ENCODE results near the gene ZBTB8OS. TPM values are rescaled to one million over a fixed set of nuclear protein-coding genes. Genes with fewer than 3 reads are reported as not detected.

ZBTB8OS gene
- total and polyA plus RNA-seq, 4 donors, result 12.3 to 33.8 (median 16.7) TPM

DNA sequence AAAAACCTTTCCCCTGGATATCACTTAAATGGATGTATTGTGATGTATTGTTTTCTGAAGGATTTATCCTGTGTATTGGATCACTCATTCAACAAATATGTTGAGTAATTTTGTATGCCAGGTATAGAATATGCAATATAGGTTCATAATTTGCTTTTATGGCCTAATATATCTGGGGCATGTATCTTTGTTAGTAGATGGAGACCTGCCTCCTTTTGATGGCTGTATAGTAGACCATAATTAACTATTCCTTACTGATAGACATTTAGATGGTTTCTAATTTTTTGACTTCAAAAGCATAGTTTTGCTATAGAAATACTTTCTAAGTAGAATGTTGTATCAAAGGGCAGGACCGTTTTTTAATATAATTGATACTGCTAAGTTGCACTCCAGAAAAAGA is 9.2 kb upstream of the ZBTB8OS start:
- WGBS, result 97% methylated on average over 1 of the region's 1 CpG
- TF ChIP-seq GABPA (IDR thresholded peaks at IDR 0.05 in 1 of 2, conservative IDR thresholded peaks at IDR 0.05 in 1 of 2) (no peak), EGR1 (IDR thresholded peaks at IDR 0.05; ENCODE audit: low read depth in 2 of 2) (no peak), HNF4A (conservative IDR thresholded peaks at IDR 0.05) (no peak), FOXA2 (IDR thresholded peaks at IDR 0.05) (no peak), JUND (IDR thresholded peaks at IDR 0.05) (no peak), FOXA1 (IDR thresholded peaks at IDR 0.05) (no peak), HNF4G (IDR thresholded peaks at IDR 0.05) (no peak), RAD21 (IDR thresholded peaks at IDR 0.05) (no peak), SP1 (IDR thresholded peaks at IDR 0.05) (no peak), RXRA (IDR thresholded peaks at IDR 0.05) (no peak), YY1 (IDR thresholded peaks at IDR 0.05) (no peak)
- TF ChIP-seq, protein P1, sequence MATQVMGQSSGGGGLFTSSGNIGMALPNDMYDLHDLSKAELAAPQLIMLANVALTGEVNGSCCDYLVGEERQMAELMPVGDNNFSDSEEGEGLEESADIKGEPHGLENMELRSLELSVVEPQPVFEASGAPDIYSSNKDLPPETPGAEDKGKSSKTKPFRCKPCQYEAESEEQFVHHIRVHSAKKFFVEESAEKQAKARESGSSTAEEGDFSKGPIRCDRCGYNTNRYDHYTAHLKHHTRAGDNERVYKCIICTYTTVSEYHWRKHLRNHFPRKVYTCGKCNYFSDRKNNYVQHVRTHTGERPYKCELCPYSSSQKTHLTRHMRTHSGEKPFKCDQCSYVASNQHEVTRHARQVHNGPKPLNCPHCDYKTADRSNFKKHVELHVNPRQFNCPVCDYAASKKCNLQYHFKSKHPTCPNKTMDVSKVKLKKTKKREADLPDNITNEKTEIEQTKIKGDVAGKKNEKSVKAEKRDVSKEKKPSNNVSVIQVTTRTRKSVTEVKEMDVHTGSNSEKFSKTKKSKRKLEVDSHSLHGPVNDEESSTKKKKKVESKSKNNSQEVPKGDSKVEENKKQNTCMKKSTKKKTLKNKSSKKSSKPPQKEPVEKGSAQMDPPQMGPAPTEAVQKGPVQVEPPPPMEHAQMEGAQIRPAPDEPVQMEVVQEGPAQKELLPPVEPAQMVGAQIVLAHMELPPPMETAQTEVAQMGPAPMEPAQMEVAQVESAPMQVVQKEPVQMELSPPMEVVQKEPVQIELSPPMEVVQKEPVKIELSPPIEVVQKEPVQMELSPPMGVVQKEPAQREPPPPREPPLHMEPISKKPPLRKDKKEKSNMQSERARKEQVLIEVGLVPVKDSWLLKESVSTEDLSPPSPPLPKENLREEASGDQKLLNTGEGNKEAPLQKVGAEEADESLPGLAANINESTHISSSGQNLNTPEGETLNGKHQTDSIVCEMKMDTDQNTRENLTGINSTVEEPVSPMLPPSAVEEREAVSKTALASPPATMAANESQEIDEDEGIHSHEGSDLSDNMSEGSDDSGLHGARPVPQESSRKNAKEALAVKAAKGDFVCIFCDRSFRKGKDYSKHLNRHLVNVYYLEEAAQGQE (IDR thresholded peaks at IDR 0.05), result no peak
- TF ChIP-seq, protein P2, sequence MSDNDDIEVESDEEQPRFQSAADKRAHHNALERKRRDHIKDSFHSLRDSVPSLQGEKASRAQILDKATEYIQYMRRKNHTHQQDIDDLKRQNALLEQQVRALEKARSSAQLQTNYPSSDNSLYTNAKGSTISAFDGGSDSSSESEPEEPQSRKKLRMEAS (IDR thresholded peaks at IDR 0.05), result no peak
- TF ChIP-seq, protein P3, sequence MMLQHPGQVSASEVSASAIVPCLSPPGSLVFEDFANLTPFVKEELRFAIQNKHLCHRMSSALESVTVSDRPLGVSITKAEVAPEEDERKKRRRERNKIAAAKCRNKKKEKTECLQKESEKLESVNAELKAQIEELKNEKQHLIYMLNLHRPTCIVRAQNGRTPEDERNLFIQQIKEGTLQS (IDR thresholded peaks at IDR 0.05), result no peak
- TF ChIP-seq, protein P4, sequence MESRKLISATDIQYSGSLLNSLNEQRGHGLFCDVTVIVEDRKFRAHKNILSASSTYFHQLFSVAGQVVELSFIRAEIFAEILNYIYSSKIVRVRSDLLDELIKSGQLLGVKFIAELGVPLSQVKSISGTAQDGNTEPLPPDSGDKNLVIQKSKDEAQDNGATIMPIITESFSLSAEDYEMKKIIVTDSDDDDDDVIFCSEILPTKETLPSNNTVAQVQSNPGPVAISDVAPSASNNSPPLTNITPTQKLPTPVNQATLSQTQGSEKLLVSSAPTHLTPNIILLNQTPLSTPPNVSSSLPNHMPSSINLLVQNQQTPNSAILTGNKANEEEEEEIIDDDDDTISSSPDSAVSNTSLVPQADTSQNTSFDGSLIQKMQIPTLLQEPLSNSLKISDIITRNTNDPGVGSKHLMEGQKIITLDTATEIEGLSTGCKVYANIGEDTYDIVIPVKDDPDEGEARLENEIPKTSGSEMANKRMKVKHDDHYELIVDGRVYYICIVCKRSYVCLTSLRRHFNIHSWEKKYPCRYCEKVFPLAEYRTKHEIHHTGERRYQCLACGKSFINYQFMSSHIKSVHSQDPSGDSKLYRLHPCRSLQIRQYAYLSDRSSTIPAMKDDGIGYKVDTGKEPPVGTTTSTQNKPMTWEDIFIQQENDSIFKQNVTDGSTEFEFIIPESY (IDR thresholded peaks at IDR 0.05), result no peak
- Histone ChIP-seq H3K9ac (ENCODE audit: low read depth in 1 of 2, low read length in 2 of 2) (no peak overlapping the region), H3K27ac (ENCODE audit: low read depth in 1 of 2, low read length in 2 of 2) (no peak overlapping the region), H3K36me3 (ENCODE audit: control insufficient read depth in 4 of 4, insufficient read depth in 3 of 4, low read depth in 1 of 4, low read length in 3 of 4) (peaks cover 9 to 53% (median 41%) of the 10 kb centered on the region in 4 donors), H3K4me1 (ENCODE audit: control insufficient read depth in 4 of 4, insufficient read depth in 4 of 4, low read length in 3 of 4) (peaks cover 0 to 3% (median 0%) of the 10 kb centered on the region in 4 donors), H3K4me3 (ENCODE audit: low read depth in 1 of 3, low read length in 3 of 3) (no peak overlapping the region), H3K27me3 (ENCODE audit: control insufficient read depth in 4 of 4, insufficient read depth in 4 of 4, low read length in 3 of 4) (no peaks in the 10 kb centered on the region), H3K9me3 (ENCODE audit: control insufficient read depth in 4 of 4, low read length in 3 of 4) (no peaks in the 10 kb centered on the region)
- DNase-seq (ENCODE audit: low spot score), result no peak

DNA sequence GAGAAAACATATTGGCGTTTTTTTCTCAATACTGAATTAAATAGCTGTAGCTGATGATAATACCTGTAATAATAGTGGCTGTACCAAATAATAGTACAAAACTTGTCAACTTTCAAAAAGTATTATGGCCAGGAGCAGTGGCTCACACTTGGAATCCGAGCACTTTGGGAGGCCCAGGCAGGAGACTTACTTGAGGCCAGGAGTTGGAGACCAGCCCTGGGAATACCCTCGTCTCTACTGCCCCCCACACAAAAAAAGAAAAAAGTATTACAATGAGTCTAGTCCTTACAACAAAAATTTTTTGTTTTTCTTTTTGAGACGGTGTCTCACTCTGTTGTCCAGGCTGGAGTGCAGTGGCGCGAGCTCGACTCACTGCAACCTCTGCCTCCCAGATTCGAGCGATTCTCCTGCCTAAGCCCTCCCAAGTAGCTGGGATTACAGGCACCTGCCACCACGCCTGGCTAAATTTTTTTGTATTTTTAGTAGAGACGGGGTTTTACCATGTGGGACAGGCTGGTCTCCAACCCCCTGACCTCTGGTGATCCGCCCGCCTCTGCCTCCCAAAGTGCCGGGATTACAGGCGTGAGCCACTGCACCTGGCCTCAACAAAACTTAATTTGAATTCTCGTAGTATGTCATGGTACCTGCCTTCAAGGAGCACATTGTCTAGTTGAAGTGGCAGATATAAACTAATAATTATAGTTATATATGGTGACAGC is 2.1 kb upstream of the ZBTB8OS start:
- Histone ChIP-seq H3K27me3 (ENCODE audit: control insufficient read depth in 4 of 4, insufficient read depth in 4 of 4, low read length in 3 of 4) (no peaks in the 10 kb centered on the region), H3K4me1 (ENCODE audit: control insufficient read depth in 4 of 4, insufficient read depth in 4 of 4, low read length in 3 of 4) (peaks cover 4 to 25% (median 18%) of the 10 kb centered on the region in 4 donors), H3K36me3 (ENCODE audit: control insufficient read depth in 4 of 4, insufficient read depth in 3 of 4, low read depth in 1 of 4, low read length in 3 of 4) (peaks cover 7 to 16% (median 13%) of the 10 kb centered on the region in 4 donors), H3K9ac (ENCODE audit: low read depth in 1 of 2, low read length in 2 of 2) (peak overlapping the region in 1 of 2 donors; percentile 36), H3K27ac (ENCODE audit: low read depth in 1 of 2, low read length in 2 of 2) (no peak overlapping the region), H3K9me3 (ENCODE audit: control insufficient read depth in 4 of 4, low read length in 3 of 4) (no peaks in the 10 kb centered on the region), H3K4me3 (ENCODE audit: low read depth in 1 of 3, low read length in 3 of 3) (peak overlapping the region in 2 of 3 donors; percentile 73 to 84)
- 91% methylated on average over 16 of the region's 16 CpGs for WGBS
- DNase-seq (ENCODE audit: low spot score), result no peak
- TF ChIP-seq, protein P1 (IDR thresholded peaks at IDR 0.05), result no peak
- TF ChIP-seq, protein P2 (IDR thresholded peaks at IDR 0.05), result no peak
- no peak for TF ChIP-seq FOXA1 (IDR thresholded peaks at IDR 0.05)
- TF ChIP-seq, protein P5, sequence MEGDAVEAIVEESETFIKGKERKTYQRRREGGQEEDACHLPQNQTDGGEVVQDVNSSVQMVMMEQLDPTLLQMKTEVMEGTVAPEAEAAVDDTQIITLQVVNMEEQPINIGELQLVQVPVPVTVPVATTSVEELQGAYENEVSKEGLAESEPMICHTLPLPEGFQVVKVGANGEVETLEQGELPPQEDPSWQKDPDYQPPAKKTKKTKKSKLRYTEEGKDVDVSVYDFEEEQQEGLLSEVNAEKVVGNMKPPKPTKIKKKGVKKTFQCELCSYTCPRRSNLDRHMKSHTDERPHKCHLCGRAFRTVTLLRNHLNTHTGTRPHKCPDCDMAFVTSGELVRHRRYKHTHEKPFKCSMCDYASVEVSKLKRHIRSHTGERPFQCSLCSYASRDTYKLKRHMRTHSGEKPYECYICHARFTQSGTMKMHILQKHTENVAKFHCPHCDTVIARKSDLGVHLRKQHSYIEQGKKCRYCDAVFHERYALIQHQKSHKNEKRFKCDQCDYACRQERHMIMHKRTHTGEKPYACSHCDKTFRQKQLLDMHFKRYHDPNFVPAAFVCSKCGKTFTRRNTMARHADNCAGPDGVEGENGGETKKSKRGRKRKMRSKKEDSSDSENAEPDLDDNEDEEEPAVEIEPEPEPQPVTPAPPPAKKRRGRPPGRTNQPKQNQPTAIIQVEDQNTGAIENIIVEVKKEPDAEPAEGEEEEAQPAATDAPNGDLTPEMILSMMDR (IDR thresholded peaks at IDR 0.05; ENCODE audit: low read depth, low read length, missing input control), result no peak
- TF ChIP-seq NR2F2 (IDR thresholded peaks at IDR 0.05), result no peak
- TF ChIP-seq HNF4G (IDR thresholded peaks at IDR 0.05), result no peak
- TF ChIP-seq YY1 (IDR thresholded peaks at IDR 0.05), result no peak
- TF ChIP-seq RXRA (IDR thresholded peaks at IDR 0.05), result no peak
- no peak for TF ChIP-seq GABPA (IDR thresholded peaks at IDR 0.05 in 1 of 2, conservative IDR thresholded peaks at IDR 0.05 in 1 of 2)
- TF ChIP-seq SP1 (IDR thresholded peaks at IDR 0.05), result no peak
- TF ChIP-seq HNF4A (conservative IDR thresholded peaks at IDR 0.05), result no peak
- TF ChIP-seq TAF1 (conservative IDR thresholded peaks at IDR 0.05), result no peak
- no peak for TF ChIP-seq FOXA2 (IDR thresholded peaks at IDR 0.05)
